ENCODE measurements around the gene C2orf78.

The C2orf78 gene

DNA sequence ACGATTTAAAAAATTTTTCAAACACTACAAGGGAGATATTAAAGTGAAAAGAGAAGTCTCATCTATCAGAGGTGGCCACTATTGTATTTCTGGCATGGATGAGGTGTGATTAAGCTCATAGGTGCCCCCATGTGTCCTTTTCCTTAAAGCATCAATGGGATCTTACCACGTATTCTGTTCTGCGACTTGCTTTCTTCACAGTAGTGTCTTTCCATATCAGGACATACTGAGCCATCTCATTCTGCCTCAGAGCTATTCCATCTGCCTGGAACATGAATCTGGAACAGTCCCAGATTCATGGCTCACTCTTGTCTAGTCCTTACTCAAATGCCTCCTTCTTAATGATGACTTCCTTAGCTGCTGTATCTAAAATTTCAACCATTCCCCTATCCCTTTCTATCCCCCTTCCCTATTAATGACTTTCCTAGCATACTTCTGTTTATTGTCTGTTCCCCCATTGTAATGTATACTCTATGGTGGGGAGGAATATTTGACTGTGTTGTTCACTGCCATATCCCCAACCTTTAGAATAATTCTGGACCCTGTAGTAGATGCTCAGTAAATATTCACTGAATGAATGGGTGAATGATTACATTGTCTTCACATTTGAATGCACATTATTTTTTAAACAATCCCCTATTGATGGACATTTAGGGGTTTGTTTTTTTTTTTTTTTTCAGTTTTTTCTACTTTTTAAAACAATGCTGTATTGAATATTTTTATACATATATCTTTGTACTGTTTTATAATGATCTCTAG, 55.8 kb downstream of the C2orf78 start:
- H3K27ac ChIP-seq = no peak overlapping the region
- no peak overlapping the region for H2AFZ ChIP-seq
- no peaks in the 10 kb centered on the region for H3K27me3 ChIP-seq (ENCODE audit: control insufficient read depth, insufficient read depth, low read length)
- H3K36me3 ChIP-seq (ENCODE audit: control insufficient read depth, insufficient read depth, low read length) = no peaks in the 10 kb centered on the region
- H3K79me2 ChIP-seq = no peaks in the 10 kb centered on the region
- H3K9ac ChIP-seq = no peak overlapping the region
- H3K4me3 ChIP-seq (ENCODE audit: low read depth, low read length) = no peak overlapping the region
- H3K9me3 ChIP-seq (ENCODE audit: control insufficient read depth, low read length) = no peaks in the 10 kb centered on the region
- no peak overlapping the region for H3K4me2 ChIP-seq (ENCODE audit: low read length)
- H3K4me1 ChIP-seq = no peaks in the 10 kb centered on the region
- TF ChIP-seq, protein P1, sequence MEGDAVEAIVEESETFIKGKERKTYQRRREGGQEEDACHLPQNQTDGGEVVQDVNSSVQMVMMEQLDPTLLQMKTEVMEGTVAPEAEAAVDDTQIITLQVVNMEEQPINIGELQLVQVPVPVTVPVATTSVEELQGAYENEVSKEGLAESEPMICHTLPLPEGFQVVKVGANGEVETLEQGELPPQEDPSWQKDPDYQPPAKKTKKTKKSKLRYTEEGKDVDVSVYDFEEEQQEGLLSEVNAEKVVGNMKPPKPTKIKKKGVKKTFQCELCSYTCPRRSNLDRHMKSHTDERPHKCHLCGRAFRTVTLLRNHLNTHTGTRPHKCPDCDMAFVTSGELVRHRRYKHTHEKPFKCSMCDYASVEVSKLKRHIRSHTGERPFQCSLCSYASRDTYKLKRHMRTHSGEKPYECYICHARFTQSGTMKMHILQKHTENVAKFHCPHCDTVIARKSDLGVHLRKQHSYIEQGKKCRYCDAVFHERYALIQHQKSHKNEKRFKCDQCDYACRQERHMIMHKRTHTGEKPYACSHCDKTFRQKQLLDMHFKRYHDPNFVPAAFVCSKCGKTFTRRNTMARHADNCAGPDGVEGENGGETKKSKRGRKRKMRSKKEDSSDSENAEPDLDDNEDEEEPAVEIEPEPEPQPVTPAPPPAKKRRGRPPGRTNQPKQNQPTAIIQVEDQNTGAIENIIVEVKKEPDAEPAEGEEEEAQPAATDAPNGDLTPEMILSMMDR (IDR thresholded peaks at IDR 0.05) = no peak

DNA sequence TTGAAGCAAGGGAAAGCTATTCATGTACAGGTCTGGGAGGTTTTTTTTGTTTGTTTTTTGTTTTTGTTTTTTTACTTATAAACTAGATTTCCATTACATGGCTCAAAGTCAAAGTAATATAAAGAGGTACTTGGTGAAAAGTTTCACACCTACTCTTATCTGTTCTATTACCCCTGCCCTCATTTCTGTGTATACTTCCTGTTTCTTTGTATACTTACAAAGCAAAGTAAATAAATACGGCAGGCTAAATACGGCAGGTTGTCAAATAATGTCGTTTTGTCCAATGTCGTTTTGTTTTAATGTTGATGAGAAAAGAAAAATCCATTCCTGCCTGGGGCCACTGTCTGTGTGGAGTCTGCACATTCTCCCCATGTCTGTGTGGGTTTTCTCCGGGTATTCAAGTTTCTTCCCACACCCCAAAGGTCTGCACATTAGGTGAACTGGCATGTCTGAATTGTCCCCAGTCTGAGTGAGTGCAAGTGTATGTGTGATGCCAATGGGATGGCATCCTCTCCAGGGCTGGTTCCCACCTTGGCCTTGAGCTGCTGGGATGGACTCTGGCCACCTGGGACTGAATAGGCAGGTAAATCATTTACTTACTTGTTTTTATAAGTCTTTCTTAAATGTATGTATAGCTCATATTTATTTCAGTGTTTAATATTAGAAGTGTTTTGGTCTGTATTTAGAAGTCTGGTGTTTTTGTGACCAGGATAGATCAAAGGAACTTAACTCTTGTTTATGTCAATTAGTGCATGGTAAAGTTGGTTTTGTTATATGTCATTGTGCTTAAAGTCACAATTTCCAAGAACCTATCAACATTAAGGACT, 58.1 kb downstream of the C2orf78 start:
- TF ChIP-seq, protein P1 (IDR thresholded peaks at IDR 0.05) = no peak
- Histone ChIP-seq H2AFZ (no peak overlapping the region), H3K4me2 (ENCODE audit: low read length) (no peak overlapping the region), H3K4me1 (no peaks in the 10 kb centered on the region), H3K4me3 (ENCODE audit: low read depth, low read length) (no peak overlapping the region), H3K9ac (no peak overlapping the region), H3K27ac (no peak overlapping the region), H3K9me3 (ENCODE audit: control insufficient read depth, low read length) (no peaks in the 10 kb centered on the region), H3K27me3 (ENCODE audit: control insufficient read depth, insufficient read depth, low read length) (no peaks in the 10 kb centered on the region), H3K36me3 (ENCODE audit: control insufficient read depth, insufficient read depth, low read length) (no peaks in the 10 kb centered on the region), H3K79me2 (no peaks in the 10 kb centered on the region)

DNA sequence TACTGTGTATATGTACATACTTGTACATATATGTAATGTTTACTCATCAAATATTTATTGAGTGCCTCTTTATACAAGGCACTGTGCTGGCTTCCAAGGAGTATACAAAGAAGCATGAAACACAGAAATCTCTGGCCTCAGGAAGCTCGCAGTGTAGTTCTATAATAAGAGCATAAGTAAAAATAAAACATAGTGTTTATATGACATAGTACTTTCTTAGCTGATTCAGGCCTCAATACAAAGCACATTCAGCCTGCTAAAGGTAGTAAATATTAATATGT, 58.7 kb downstream of the C2orf78 start:
- Histone ChIP-seq H3K36me3 (ENCODE audit: control insufficient read depth, insufficient read depth, low read length) (no peaks in the 10 kb centered on the region), H3K27ac (no peak overlapping the region), H3K9ac (no peak overlapping the region)

DNA sequence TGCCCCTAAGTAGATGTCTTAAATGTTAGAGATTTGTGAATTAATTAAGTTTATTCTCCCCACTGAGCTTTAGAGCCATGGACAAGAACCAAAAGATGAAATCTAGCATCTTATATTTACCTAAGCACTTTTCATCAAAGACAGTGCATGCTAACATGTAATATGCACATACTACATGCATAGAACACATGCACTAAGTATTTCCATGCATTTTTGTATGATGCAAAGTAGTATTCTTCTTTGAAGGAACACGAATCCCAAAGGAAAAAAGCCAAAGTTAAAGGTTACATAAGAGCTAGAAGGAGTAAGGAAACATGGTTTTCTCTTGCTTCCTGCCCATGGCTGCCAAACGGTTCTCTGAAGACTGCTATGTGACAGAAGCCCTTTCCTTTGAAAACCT, 60.1 kb downstream of the C2orf78 start:
- H3K4me2 ChIP-seq (ENCODE audit: low read length) = no peak overlapping the region
- no peaks in the 10 kb centered on the region for H3K36me3 ChIP-seq (ENCODE audit: control insufficient read depth, insufficient read depth, low read length)
- TF ChIP-seq, protein P1 (IDR thresholded peaks at IDR 0.05) = no peak
- H3K4me3 ChIP-seq (ENCODE audit: low read depth, low read length) = no peak overlapping the region
- no peaks in the 10 kb centered on the region for H3K4me1 ChIP-seq
- H3K79me2 ChIP-seq = no peaks in the 10 kb centered on the region
- H3K9ac ChIP-seq = no peak overlapping the region
- no peak overlapping the region for H3K27ac ChIP-seq
- no peaks in the 10 kb centered on the region for H3K27me3 ChIP-seq (ENCODE audit: control insufficient read depth, insufficient read depth, low read length)
- no peaks in the 10 kb centered on the region for H3K9me3 ChIP-seq (ENCODE audit: control insufficient read depth, low read length)
- no peak overlapping the region for H2AFZ ChIP-seq

More for the DNA sequence above, 58.7 kb downstream of the C2orf78 start:
- Histone ChIP-seq H3K4me3 (ENCODE audit: low read depth, low read length) (no peak overlapping the region), H3K27me3 (ENCODE audit: control insufficient read depth, insufficient read depth, low read length) (no peaks in the 10 kb centered on the region), H3K79me2 (no peaks in the 10 kb centered on the region), H3K4me1 (no peaks in the 10 kb centered on the region), H2AFZ (no peak overlapping the region), H3K9me3 (ENCODE audit: control insufficient read depth, low read length) (no peaks in the 10 kb centered on the region), H3K4me2 (ENCODE audit: low read length) (no peak overlapping the region)
- TF ChIP-seq, protein P1 (IDR thresholded peaks at IDR 0.05) = no peak
